Right renal cortex interstitium (tissue), 3 donors: ENCODE results near the gene NHERF2. TPM values are rescaled to one million over a fixed set of nuclear protein-coding genes. Genes with fewer than 3 reads are reported as not detected.

Experiments used
- polyA plus RNA-seq, 3 donors: library from polyadenylated mRNA; unstranded; fragments of 120-200 nt; gene quantifications; one replicate each; pipeline ENCODE4 v1.2.1, GENCODE V29; 2013; ENCODE audit not compliant: insufficient read length in 3 of 3

The NHERF2 gene
- polyA plus RNA-seq, 3 donors, result 82.6 to 106 (median 88.6) TPM

Other genes starting within 250 kb of the NHERF2 start
- 10 to 100 TPM; 30.8 to 35.7 (median 32.5) TPM for gene SPSB3, start 244.3 kb upstream of the NHERF2 start, polyA plus RNA-seq
- 10 to 100 TPM; 31.1 to 38.7 (median 31.5) TPM for gene NUBP2, start 243.9 kb upstream of the NHERF2 start, polyA plus RNA-seq
- gene IGFALS, start 233.2 kb upstream of the NHERF2 start, polyA plus RNA-seq, result 1 to 10 TPM; 1.3 to 2.0 (median 2.0) TPM
- 10 to 100 TPM; 35.4 to 44.8 (median 40.1) TPM for gene HAGH, start 200.1 kb upstream of the NHERF2 start, polyA plus RNA-seq
- gene FAHD1, start 199.7 kb upstream of the NHERF2 start, polyA plus RNA-seq, result 10 to 100 TPM; 36.6 to 50.7 (median 48.3) TPM
- 1 to 10 TPM; 1.1 to 1.3 (median 1.3) TPM for gene MEIOB, start 154.7 kb upstream of the NHERF2 start, polyA plus RNA-seq
- gene HS3ST6, start 108.5 kb upstream of the NHERF2 start, polyA plus RNA-seq, result under 1 TPM; 0.12 to 0.24 (median 0.17) TPM
- 10 to 100 TPM; 63.0 to 70.1 (median 65.2) TPM for gene MSRB1, start 83.7 kb upstream of the NHERF2 start, polyA plus RNA-seq
- under 1 TPM; 0.10 to 0.17 (median 0.16) TPM for gene RPL3L, start 72.2 kb upstream of the NHERF2 start, polyA plus RNA-seq
- gene NDUFB10, start 67.4 kb upstream of the NHERF2 start, polyA plus RNA-seq, result 100 to 1,000 TPM; 127 to 137 (median 129) TPM
- 1,000 to 10,000 TPM; 1,774 to 1,944 (median 1,840) TPM for gene RPS2, start 62.1 kb upstream of the NHERF2 start, polyA plus RNA-seq
- not detected for gene RNF151, start 60.0 kb upstream of the NHERF2 start, polyA plus RNA-seq
- 10 to 100 TPM; 27.4 to 34.3 (median 32.0) TPM for gene TBL3, start 54.8 kb upstream of the NHERF2 start, polyA plus RNA-seq
- under 1 TPM; 0.37 to 0.79 (median 0.60) TPM for gene NOXO1, start 45.4 kb upstream of the NHERF2 start, polyA plus RNA-seq
- 10 to 100 TPM; 20.5 to 22.0 (median 21.1) TPM for gene GFER, start 42.7 kb upstream of the NHERF2 start, polyA plus RNA-seq
- gene SYNGR3, start 36.9 kb upstream of the NHERF2 start, polyA plus RNA-seq, result 1 to 10 TPM; 1.3 to 1.9 (median 1.4) TPM
- 10 to 100 TPM; 14.2 to 16.4 (median 15.4) TPM for gene ZNF598, start 17.1 kb upstream of the NHERF2 start, polyA plus RNA-seq
- gene NPW, start 7.1 kb upstream of the NHERF2 start, polyA plus RNA-seq, result 1 to 10 TPM; 1.7 to 6.0 (median 3.9) TPM
- gene NTHL1, start 20.9 kb downstream of the NHERF2 start, polyA plus RNA-seq, result 10 to 100 TPM; 15.4 to 17.7 (median 16.9) TPM
- 100 to 1,000 TPM in 2 of 3 donors, 10 to 100 TPM in 1; 98.9 to 117 (median 108) TPM for gene TSC2, start 21.1 kb downstream of the NHERF2 start, polyA plus RNA-seq
- gene PKD1, start 109.0 kb downstream of the NHERF2 start, polyA plus RNA-seq, result 10 to 100 TPM; 53.0 to 59.6 (median 54.5) TPM
- 1 to 10 TPM; 2.7 to 3.1 (median 3.0) TPM for gene RAB26, start 121.7 kb downstream of the NHERF2 start, polyA plus RNA-seq
- gene TRAF7, start 128.9 kb downstream of the NHERF2 start, polyA plus RNA-seq, result 10 to 100 TPM; 51.4 to 60.4 (median 60.3) TPM
- gene CASKIN1, start 169.7 kb downstream of the NHERF2 start, polyA plus RNA-seq, result 1 to 10 TPM in 2 of 3 donors, under 1 TPM in 1; 0.92 to 1.4 (median 1.4) TPM
- gene MLST8, start 178.6 kb downstream of the NHERF2 start, polyA plus RNA-seq, result 10 to 100 TPM; 41.3 to 48.7 (median 43.8) TPM
- gene BRICD5, start 184.0 kb downstream of the NHERF2 start, polyA plus RNA-seq, result 1 to 10 TPM; 3.0 to 4.1 (median 3.0) TPM
- 10 to 100 TPM; 10.1 to 14.5 (median 12.9) TPM for gene PGP, start 187.9 kb downstream of the NHERF2 start, polyA plus RNA-seq
- gene E4F1, start 196.7 kb downstream of the NHERF2 start, polyA plus RNA-seq, result 10 to 100 TPM; 13.2 to 14.3 (median 13.6) TPM
- gene DNASE1L2, start 209.5 kb downstream of the NHERF2 start, polyA plus RNA-seq, result under 1 TPM; 0.68 to 0.74 (median 0.74) TPM
- gene ECI1, start 224.7 kb downstream of the NHERF2 start, polyA plus RNA-seq, result 10 to 100 TPM; 58.4 to 64.1 (median 58.7) TPM
- 100 to 1,000 TPM; 176 to 191 (median 186) TPM for gene RNPS1, start 241.2 kb downstream of the NHERF2 start, polyA plus RNA-seq